PC-9 (cell line): ENCODE data around the gene ARFRP1. TPM values are rescaled to one million over a fixed set of nuclear protein-coding genes. Genes with fewer than 3 reads are reported as not detected.

Source experiments
- BruUV-seq: library from RNA; stranded (reverse); fragments of 400-500 nt; replicated peaks from 2 replicates; lab custom pipeline; 2021; lab: Mats Ljungman, UMichigan
- CTCF ChIA-PET: fragments of 300-600 bp; sonication (Branson Sonifier 250); formaldehyde crosslinking; loops from one replicate; lab custom pipeline; 2022; ENCODE audit warnings: antibody characterized with exemption; lab: Charles Lee
- POLR2A ChIA-PET: fragments of 300-600 bp; sonication (Branson Sonifier 250); formaldehyde crosslinking; loops from one replicate; lab custom pipeline; 2022; ENCODE audit warnings: antibody characterized with exemption; ENCODE audit not compliant: unreplicated experiment; lab: Charles Lee
- DNase-seq, 2 experiments: peaks; one replicate each; pipeline versions ENCODE4 v3.0.0 to v3.0.0-alpha.2; 2015 to 2022; ENCODE audit warnings: mixed read lengths in 1 of 2
- H2AFZ ChIP-seq: fragments of 200-600 bp; sonication (generic); 2 replicates; pipeline ENCODE4 v1.8.1; 2017; ENCODE audit warnings: antibody characterized with exemption
- H3F3A ChIP-seq: fragments of 200-600 bp; sonication (generic); 2 replicates; pipeline ENCODE4 v1.8.1; 2017; ENCODE audit warnings: antibody characterized with exemption, mild to moderate bottlenecking, low read depth; ENCODE audit not compliant: insufficient read depth
- H3K27ac ChIP-seq: fragments of 200-600 bp; sonication (generic); 2 replicates; pipeline ENCODE4 v1.6.1; 2016; ENCODE audit warnings: mixed run types
- H3K27me3 ChIP-seq: fragments of 200-600 bp; sonication (generic); 2 replicates; pipeline ENCODE4 v1.6.1; 2016; ENCODE audit warnings: low read depth, mixed run types; ENCODE audit not compliant: insufficient read depth
- H3K36me3 ChIP-seq: fragments of 200-600 bp; sonication (generic); 2 replicates; pipeline ENCODE4 v1.6.1; 2016; ENCODE audit warnings: low read depth, mixed run types
- H3K4me1 ChIP-seq: fragments of 200-600 bp; sonication (generic); replicated peaks from 2 replicates; pipeline ENCODE4 v1.6.1; 2016; ENCODE audit warnings: mixed run types; ENCODE audit not compliant: insufficient read depth
- H3K4me2 ChIP-seq: fragments of 200-600 bp; sonication (generic); 2 replicates; pipeline ENCODE4 v1.6.1; 2017; ENCODE audit warnings: mixed run types
- H3K4me3 ChIP-seq: fragments of 200-600 bp; sonication (generic); 2 replicates; pipeline ENCODE4 v1.6.1; 2016; ENCODE audit warnings: mixed run types
- H3K79me2 ChIP-seq: fragments of 200-600 bp; sonication (generic); 2 replicates; pipeline ENCODE4 v1.6.1; 2017; ENCODE audit warnings: low read depth, mixed run types
- H3K9me2 ChIP-seq: fragments of 200-600 bp; sonication (generic); 2 replicates; pipeline ENCODE4 v1.8.1; 2017; ENCODE audit warnings: mild to moderate bottlenecking; ENCODE audit not compliant: insufficient read depth
- H3K9me3 ChIP-seq: fragments of 200-600 bp; sonication (generic); 2 replicates; pipeline ENCODE4 v1.8.1; 2016; ENCODE audit warnings: low read depth; ENCODE audit not compliant: insufficient read depth
- H4K20me1 ChIP-seq: fragments of 200-600 bp; sonication (generic); 2 replicates; pipeline ENCODE4 v1.8.1; 2017; ENCODE audit not compliant: insufficient read depth
- CTCF ChIP-seq: fragments of 200-600 bp; sonication (generic); conservative IDR thresholded peaks from 2 replicates; pipeline ENCODE4 v1.6.1; 2017; ENCODE audit warnings: mixed run types, antibody characterized with exemption, mild to moderate bottlenecking, moderate library complexity
- EZH2 ChIP-seq: fragments of 200-600 bp; sonication (generic); IDR thresholded peaks from 2 replicates; pipeline ENCODE4 v1.8.0; 2017; ENCODE audit warnings: antibody characterized with exemption, low read depth
- intact Hi-C: fragments of 100-400 bp; cut with micrococcal nuclease; formaldehyde crosslinking; loops from one replicate; pipeline ENCODE4 v1.10.0; 2022; ENCODE audit not compliant: unreplicated experiment
- total RNA-seq: library from RNA; stranded (reverse); gene quantifications from 2 replicates; pipeline ENCODE4 v1.2.3, GENCODE V29; 2021

ARFRP1 gene
- total RNA-seq, 1 experiment from 2014 or later = 59.1 TPM

GRCh38 chr20:63706027-63706695 lies 1.6 kb downstream of the ARFRP1 start:
- H3K27ac ChIP-seq = peak overlapping the region; percentile 37
- H3K4me2 ChIP-seq = peak overlapping the region; percentile 97
- H3K79me2 ChIP-seq = peaks cover 58% of the 10 kb centered on the region
- intact Hi-C loops = loop anchor here (2.0 to 5.0 kb wide), 3 partner anchors 167 to 266 kb away; partner anchors contain the start of gene UCKL1
- 0 out of 2 replicates have a peak, but pooled peaks cover 5% of the 10 kb centered on the region for H4K20me1 ChIP-seq
- ChIA-PET POLR2A (no interaction called here), CTCF (no interaction called here)
- H3K4me1 ChIP-seq = peaks cover 18% of the 10 kb centered on the region
- TF ChIP-seq EZH2 (no peak), CTCF (no peak)
- no peak overlapping the region for H2AFZ ChIP-seq
- BruUV-seq = TSS peak; percentile 40
- peak in 1 of 2 experiments; percentile 21 for DNase-seq
- peak overlapping the region; percentile 96 for H3K4me3 ChIP-seq
- H3K36me3 ChIP-seq = peaks cover 26% of the 10 kb centered on the region
- H3F3A ChIP-seq = peaks cover 14% of the 10 kb centered on the region; the same call in 1 of the 2 replicates
- no peaks in the 10 kb centered on the region for H3K9me3 ChIP-seq
- H3K27me3 ChIP-seq = no peaks in the 10 kb centered on the region
- no peaks in the 10 kb centered on the region for H3K9me2 ChIP-seq

- H3K9me2 ChIP-seq = no peaks in the 10 kb centered on the region
- H3K79me2 ChIP-seq = peaks cover 51% of the 10 kb centered on the region
- no peak overlapping the region for H3K4me3 ChIP-seq
- H3K36me3 ChIP-seq = peaks cover 20% of the 10 kb centered on the region
- peaks cover 22% of the 10 kb centered on the region; the same call in 1 of the 2 replicates for H3F3A ChIP-seq
- intact Hi-C loops = loop anchor here (2.0 to 5.0 kb wide), 3 partner anchors 167 to 267 kb away; partner anchors contain the start of gene UCKL1
- no peaks in the 10 kb centered on the region for H3K9me3 ChIP-seq
- no peak for TF ChIP-seq EZH2
- TF ChIP-seq CTCF = no peak
- no peak overlapping the region for H2AFZ ChIP-seq
- POLR2A ChIA-PET = no interaction called here
- peaks cover 19% of the 10 kb centered on the region for H3K4me1 ChIP-seq
- no peak overlapping the region for H3K27ac ChIP-seq
- CTCF ChIA-PET = no interaction called here
- no peaks in the 10 kb centered on the region for H3K27me3 ChIP-seq
- DNase-seq = peak in 1 of 2 experiments; percentile 22
- H4K20me1 ChIP-seq = 0 out of 2 replicates have a peak, but pooled peaks cover 5% of the 10 kb centered on the region
- H3K4me2 ChIP-seq = peak overlapping the region; percentile 97; the same call in 1 of the 2 replicates
- no TSS peak for BruUV-seq
These were observed 2.3 kb downstream of the ARFRP1 start for GRCh38 chr20:63705232-63706026.

GRCh38 chr20:63704749-63705117 lies 3.0 kb downstream of the ARFRP1 start:
- no peak for DNase-seq
- CTCF ChIA-PET = no interaction called here
- no peaks in the 10 kb centered on the region for H3K27me3 ChIP-seq
- H2AFZ ChIP-seq = no peak overlapping the region
- POLR2A ChIA-PET = no interaction called here
- no peaks in the 10 kb centered on the region for H3K9me3 ChIP-seq
- no peaks in the 10 kb centered on the region for H3K9me2 ChIP-seq
- BruUV-seq = no TSS peak
- peaks cover 26% of the 10 kb centered on the region for H3K4me1 ChIP-seq
- TF ChIP-seq EZH2 = no peak
- no peak for TF ChIP-seq CTCF
- H3K79me2 ChIP-seq = peaks cover 49% of the 10 kb centered on the region
- peaks cover 27% of the 10 kb centered on the region; the same call in 1 of the 2 replicates for H3F3A ChIP-seq
- H3K4me3 ChIP-seq = no peak overlapping the region
- no peak overlapping the region for H3K4me2 ChIP-seq
- H3K36me3 ChIP-seq = peaks cover 18% of the 10 kb centered on the region
- H4K20me1 ChIP-seq = 0 out of 2 replicates have a peak, but pooled peaks cover 5% of the 10 kb centered on the region
- intact Hi-C loops = loop anchor here (5.0 kb wide), 1 partner anchor 268 kb away; no protein-coding TSS in a partner anchor
- no peak overlapping the region for H3K27ac ChIP-seq
